Right lobe of liver (tissue), 6 donors: ENCODE data around the gene DDX17. TPM values are rescaled to one million over a fixed set of nuclear protein-coding genes. Genes with fewer than 3 reads are reported as not detected.
A peak's percentile ranks its signal among the peaks of the same experiment; 100 is the strongest.
"Not testable (repeated sequence)": the region's sequence is repeated elsewhere in the genome, so short reads cannot be mapped to it uniquely, and the experiment has no call there.

ENCODE experiments used
- ATAC-seq, 4 donors: fragments of 200-7000 bp; cut with Tn5 transposase; one replicate each; pipeline ENCODE4 v1.9.1; 2020; ENCODE audit warnings: mild to moderate bottlenecking in 4 of 4, moderate library complexity in 4 of 4
- DNase-seq, 3 donors: peaks; one replicate each; pipeline ENCODE4 v3.0.0-alpha.2; 2020
- H3K27ac ChIP-seq, 3 donors: fragments of 200-600 bp; one replicate each; pipeline ENCODE4 v1.8.0; 2022
- H3K27me3 ChIP-seq, 2 donors: fragments of 200-600 bp; one replicate each; pipeline ENCODE4 v1.8.0; 2022
- H3K36me3 ChIP-seq, 4 donors: fragments of 200-600 bp; sonication (generic) in 1 of 4; one replicate each; pipeline versions ENCODE4 v1.5.1 to v1.8.0; 2017 to 2022; ENCODE audit warnings: control low read depth in 1 of 4
- H3K4me1 ChIP-seq, 4 donors: fragments of 200-600 bp; sonication (generic) in 1 of 4; one replicate each; pipeline versions ENCODE4 v1.5.1 to v1.8.0; 2017 to 2022; ENCODE audit warnings: control low read depth in 1 of 4
- H3K4me3 ChIP-seq, 3 donors: fragments of 200-600 bp; one replicate each; pipeline ENCODE4 v1.8.0; 2022
- H3K9me3 ChIP-seq, 4 donors: fragments of 200-600 bp; sonication (generic) in 1 of 4; one replicate each; pipeline versions ENCODE4 v1.5.1 to v1.8.0; 2017 to 2022; ENCODE audit warnings: control low read depth in 1 of 4
- POLR2A ChIP-seq: fragments of 450-650 bp; IDR thresholded peaks from one replicate; pipeline ENCODE4 v1.6.1; 2017; ENCODE audit warnings: antibody characterized with exemption, mild to moderate bottlenecking
- WGBS: methylation state at CpG from one replicate; pipeline ENCODE4 v1.1.6; 2018; ENCODE audit warnings: low coverage, low lambda C conversion rate; ENCODE audit not compliant: insufficient coverage; ENCODE audit errors: missing lambda C conversion rate; 5-methylcytosine and 5-hydroxymethylcytosine counted together
- intact Hi-C, 2 donors: fragments of 100-400 bp; cut with DNase I; formaldehyde crosslinking; loops; one replicate each; pipeline versions ENCODE4 v1.11.2 to v1.14.1; 2022
- total RNA-seq, 6 experiments: library from RNA; depleted of rRNA in 2 of 6; stranded (reverse); fragments of >200 nt in 2 of 6; fragmentation: NEBNext Ultra II Directional in 3 of 6; extraction: Animal tissue kit (Norgen Biotek cat#: 25700) in 3 of 6; gene quantifications; one replicate each; pipeline versions ENCODE4 v1.1.0 to v1.2.4, GENCODE V29; 2016 to 2023
- TF ChIP-seq, protein P1 (sequence below), 4 donors: fragments of 200-600 bp in 3 of 4; fragments of 450-650 bp in 1 of 4; IDR thresholded peaks; one replicate each; pipeline versions ENCODE4 v1.5.1 to v1.8.0; 2016 to 2022; ENCODE audit warnings: antibody characterized with exemption in 4 of 4, mild to moderate bottlenecking in 2 of 4
- donor health status: DM: no; HTN: yes; CAD: no.
- donor health status: DM: no; HTN: no; CAD: no.
- donor health status: DM: no; HTN: no; CAD: no.
- donor health status: DM: no; HTN: yes; CAD: no.
- donor health status: DM: no; HTN: yes; CAD: no.

Gene DDX17
- total RNA-seq, 6 experiments from 2014 or later, result 128 to 205 (median 184) TPM

DNA sequence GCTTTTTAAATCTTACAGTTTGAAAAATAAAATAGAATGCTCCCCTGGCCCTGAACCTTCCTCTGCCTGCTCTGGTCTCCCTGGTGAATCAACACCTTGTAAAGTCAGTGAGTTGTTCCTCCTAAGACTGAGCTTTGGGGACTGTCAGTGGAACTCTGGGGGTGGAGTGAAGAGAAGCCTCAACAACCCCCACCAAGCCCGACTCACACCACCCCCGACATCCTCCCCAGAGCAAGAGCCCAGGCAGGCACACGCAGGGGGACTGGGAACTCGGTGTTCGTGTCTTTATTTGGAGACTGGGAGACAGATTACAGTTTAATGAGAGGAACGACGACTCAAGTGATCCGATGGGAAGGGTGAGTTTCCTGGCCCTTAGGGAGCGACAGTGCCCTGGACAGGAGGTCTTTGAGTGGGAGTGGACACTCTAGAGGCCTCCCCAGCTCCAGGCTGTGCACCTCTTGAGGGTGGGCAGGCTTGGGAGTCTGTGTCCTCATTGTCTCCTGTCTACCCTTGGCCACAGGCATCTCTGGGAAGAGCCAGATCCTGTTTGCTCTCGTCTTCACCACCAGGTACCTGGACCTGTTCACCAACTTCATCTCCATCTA lies 32.0 kb downstream of the DDX17 start:
- intact Hi-C loops, result no loop called here
- Histone ChIP-seq H3K36me3 (no peaks in the 10 kb centered on the region), H3K27ac (no peak overlapping the region), H3K4me3 (no peak overlapping the region), H3K4me1 (no peaks in the 10 kb centered on the region), H3K27me3 (no peaks in the 10 kb centered on the region), H3K9me3 (no peaks in the 10 kb centered on the region)
- ATAC-seq, result no peak
- no peak for DNase-seq
- no peak for TF ChIP-seq POLR2A
- TF ChIP-seq, protein P1, sequence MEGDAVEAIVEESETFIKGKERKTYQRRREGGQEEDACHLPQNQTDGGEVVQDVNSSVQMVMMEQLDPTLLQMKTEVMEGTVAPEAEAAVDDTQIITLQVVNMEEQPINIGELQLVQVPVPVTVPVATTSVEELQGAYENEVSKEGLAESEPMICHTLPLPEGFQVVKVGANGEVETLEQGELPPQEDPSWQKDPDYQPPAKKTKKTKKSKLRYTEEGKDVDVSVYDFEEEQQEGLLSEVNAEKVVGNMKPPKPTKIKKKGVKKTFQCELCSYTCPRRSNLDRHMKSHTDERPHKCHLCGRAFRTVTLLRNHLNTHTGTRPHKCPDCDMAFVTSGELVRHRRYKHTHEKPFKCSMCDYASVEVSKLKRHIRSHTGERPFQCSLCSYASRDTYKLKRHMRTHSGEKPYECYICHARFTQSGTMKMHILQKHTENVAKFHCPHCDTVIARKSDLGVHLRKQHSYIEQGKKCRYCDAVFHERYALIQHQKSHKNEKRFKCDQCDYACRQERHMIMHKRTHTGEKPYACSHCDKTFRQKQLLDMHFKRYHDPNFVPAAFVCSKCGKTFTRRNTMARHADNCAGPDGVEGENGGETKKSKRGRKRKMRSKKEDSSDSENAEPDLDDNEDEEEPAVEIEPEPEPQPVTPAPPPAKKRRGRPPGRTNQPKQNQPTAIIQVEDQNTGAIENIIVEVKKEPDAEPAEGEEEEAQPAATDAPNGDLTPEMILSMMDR (IDR thresholded peaks at IDR 0.05), result no peak
- WGBS, result 77% methylated on average over 5 of the region's 10 CpGs

DNA sequence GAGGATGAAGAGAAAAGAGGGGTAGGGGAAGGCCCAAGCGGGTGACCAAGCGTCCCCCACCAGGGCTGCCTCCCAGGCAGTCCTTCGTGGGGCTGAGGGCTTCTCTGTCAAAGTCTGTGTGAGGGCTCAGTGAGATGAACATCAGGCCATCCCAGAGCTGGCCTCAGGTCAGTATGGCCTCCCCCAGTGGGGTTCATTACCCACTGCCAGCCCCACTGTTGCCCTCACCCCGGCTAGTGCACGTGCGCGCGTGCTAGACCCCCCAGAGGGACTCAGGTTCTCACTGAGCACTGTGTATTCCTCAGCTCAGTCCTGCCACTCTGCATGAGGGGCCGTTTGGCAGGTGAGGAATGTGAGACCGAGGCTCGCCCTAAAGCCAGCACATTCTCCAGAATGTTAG lies 34.9 kb downstream of the DDX17 start:
- ATAC-seq, result no peak
- intact Hi-C loops, result no loop called here
- Histone ChIP-seq H3K4me3 (no peak overlapping the region), H3K27me3 (no peaks in the 10 kb centered on the region), H3K9me3 (no peaks in the 10 kb centered on the region), H3K4me1 (peaks cover 0 to 4% (median 0%) of the 10 kb centered on the region in 4 donors), H3K27ac (no peak overlapping the region), H3K36me3 (no peaks in the 10 kb centered on the region)
- WGBS, result 82% methylated on average over 5 of the region's 11 CpGs
- no peak for DNase-seq
- no peak for TF ChIP-seq POLR2A
- TF ChIP-seq, protein P1 (IDR thresholded peaks at IDR 0.05), result no peak

DNA sequence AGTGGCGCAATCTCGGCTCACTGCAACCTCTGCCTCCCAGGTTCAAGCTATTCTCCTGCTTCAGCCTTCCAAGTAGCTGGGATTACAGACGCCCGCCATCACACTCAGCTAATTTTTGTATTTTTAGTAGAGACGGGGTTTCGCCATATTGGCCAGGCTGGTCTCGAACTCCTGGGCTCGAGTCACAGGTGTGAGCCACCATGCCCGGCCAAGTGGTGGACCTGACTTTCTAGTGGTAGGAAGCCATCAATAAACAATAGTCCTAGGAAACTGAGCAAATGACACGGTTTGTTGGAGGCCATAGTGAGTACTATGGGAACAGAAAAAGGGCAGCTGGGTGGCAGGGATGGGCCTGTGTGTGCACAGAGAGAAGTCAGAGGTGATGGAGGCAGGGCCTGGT lies 35.9 kb downstream of the DDX17 start:
- H3K9me3 ChIP-seq, H3K27ac ChIP-seq, H3K4me3 ChIP-seq, H3K27me3 ChIP-seq, H3K36me3 ChIP-seq, DNase-seq, ATAC-seq, intact Hi-C loops, H3K4me1 ChIP-seq: not testable (repeated sequence)
- 93% methylated on average over 3 of the region's 10 CpGs for WGBS

DNA sequence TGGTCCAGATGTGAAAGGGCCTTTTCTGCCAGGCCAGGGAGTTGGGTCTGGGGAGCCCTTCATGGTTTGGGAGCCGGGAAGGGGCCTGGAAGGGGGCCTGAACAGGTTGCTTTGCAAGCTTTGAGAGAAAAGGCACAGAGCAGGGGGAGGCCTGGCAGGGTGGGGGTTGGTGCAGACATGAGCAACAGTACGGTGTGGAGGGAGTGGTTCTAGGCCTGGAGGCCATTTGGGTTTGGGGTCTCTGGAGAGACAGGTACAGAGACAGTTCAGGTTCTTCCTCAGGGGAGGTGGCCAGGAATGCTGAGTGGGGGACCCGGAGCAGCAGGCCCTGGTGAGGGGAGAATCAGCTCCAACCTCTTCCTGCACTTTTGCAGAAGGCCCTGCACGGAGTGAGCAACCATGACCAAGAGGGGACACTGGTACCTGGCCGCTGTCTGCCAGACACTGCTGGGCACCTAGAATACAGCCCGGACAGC lies 36.8 kb downstream of the DDX17 start:
- no peak for DNase-seq
- Histone ChIP-seq H3K27me3 (no peaks in the 10 kb centered on the region), H3K27ac (no peak overlapping the region), H3K9me3 (no peaks in the 10 kb centered on the region), H3K4me1 (peaks cover 0 to 4% (median 0%) of the 10 kb centered on the region in 4 donors), H3K36me3 (no peaks in the 10 kb centered on the region), H3K4me3 (no peak overlapping the region)
- no peak for TF ChIP-seq POLR2A
- TF ChIP-seq, protein P1 (IDR thresholded peaks at IDR 0.05), result no peak
- WGBS, result 95% methylated on average over 4 of the region's 6 CpGs
- no peak for ATAC-seq
- intact Hi-C loops, result no loop called here

DNA sequence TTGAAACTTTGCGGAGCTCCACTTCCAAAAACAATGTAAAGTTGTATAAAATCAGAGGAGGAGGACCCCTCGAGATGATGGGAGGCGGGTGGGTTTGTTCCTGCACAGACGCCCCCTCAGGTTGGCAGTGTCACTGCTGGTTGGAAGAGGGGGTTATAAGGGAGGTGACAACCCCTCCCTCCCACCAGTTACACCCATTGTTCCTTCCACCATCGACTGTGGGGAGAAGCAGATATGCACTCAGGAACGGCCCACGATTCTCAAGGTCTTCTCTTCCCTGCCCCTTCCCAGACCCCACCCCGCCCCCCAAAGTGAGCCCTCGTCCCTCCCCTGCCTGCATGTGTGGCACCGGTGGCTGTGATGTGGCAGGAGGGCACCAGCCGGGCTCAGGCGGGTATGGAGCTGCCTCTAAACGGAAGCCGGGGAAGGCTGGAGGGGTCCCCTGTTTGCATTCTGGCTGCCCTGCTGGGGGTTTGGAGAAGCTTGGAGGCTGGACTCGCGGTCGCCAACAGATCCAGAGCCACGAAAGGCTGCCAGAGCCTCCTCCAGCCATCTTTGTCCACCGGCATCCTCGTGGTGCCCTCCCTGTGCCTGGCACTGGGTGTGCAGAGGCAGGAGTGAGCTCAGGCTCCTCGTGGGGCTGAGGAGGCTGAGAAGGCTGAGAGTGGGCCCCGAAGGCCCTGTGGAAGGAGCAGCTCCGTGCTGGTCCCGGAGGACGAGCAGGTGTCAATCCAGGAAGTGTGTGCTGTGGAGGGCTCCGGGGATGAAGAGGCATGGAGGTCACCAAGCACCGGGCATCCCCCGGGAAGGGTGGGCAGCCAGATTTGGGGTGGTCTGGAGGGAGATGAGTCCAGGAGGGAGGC lies 37.4 kb downstream of the DDX17 start:
- WGBS, result 50% methylated on average over 11 of the region's 28 CpGs
- no peak overlapping the region for H3K27ac ChIP-seq
- TF ChIP-seq POLR2A, result no peak
- TF ChIP-seq, protein P1 (IDR thresholded peaks at IDR 0.05), result no peak
- peaks cover 0 to 4% (median 0%) of the 10 kb centered on the region in 4 donors for H3K4me1 ChIP-seq
- peak overlapping the region; percentile 28 to 55 (median 50) for H3K4me3 ChIP-seq
- no peaks in the 10 kb centered on the region for H3K9me3 ChIP-seq
- DNase-seq, result no peak
- H3K36me3 ChIP-seq, result no peaks in the 10 kb centered on the region
- no peaks in the 10 kb centered on the region for H3K27me3 ChIP-seq
- intact Hi-C loops, result no loop called here
- ATAC-seq, result no peak
